Measurements from ENCODE around the gene SWI5. TPM values are rescaled to one million over a fixed set of nuclear protein-coding genes. Genes with fewer than 3 reads are reported as not detected.

The SWI5 gene
- total and polyA plus RNA-seq, 8 donors, result 6.3 to 20.2 (median 7.3) TPM

GRCh38 chr9:128233817-128234406 lies 42.2 kb upstream of the SWI5 start:
- Histone ChIP-seq H3K36me3 (no peaks in the 10 kb centered on the region), H3K9me3 (no peaks in the 10 kb centered on the region), H3K4me1 (no peaks in the 10 kb centered on the region), H3K4me3 (no peak overlapping the region), H3K27ac (no peak overlapping the region), H3K27me3 (no peaks in the 10 kb centered on the region)
- FAIRE-seq (no peak), ATAC-seq (no peak), DNase-seq (peak in 2 of 6 donors; percentile 11 to 64)
- intact Hi-C loops (cut with DNase I), result no loop called here
- 69 to 79% methylated on average over 28 of the region's 28 CpGs for WGBS, 2 donors
- no peak for TF ChIP-seq CTCF (IDR thresholded peaks at IDR 0.05)

- intact Hi-C loops (cut with DNase I), result no loop called here
- ATAC-seq, result no peak
- no peak for DNase-seq
- 80 to 95% methylated on average over 4 of the region's 4 CpGs for WGBS, 2 donors
- Histone ChIP-seq H3K27ac (no peak overlapping the region), H3K9me3 (no peaks in the 10 kb centered on the region), H3K4me1 (no peaks in the 10 kb centered on the region), H3K4me3 (no peak overlapping the region), H3K36me3 (no peaks in the 10 kb centered on the region), H3K27me3 (no peaks in the 10 kb centered on the region)
- FAIRE-seq, result no peak
- no peak for TF ChIP-seq CTCF (IDR thresholded peaks at IDR 0.05)
Measured at GRCh38 chr9:128242124-128242523, 34.0 kb upstream of the SWI5 start.

GRCh38 chr9:128242828-128243214 lies 33.3 kb upstream of the SWI5 start:
- peak in 2 of 6 donors; percentile 18 to 42 for DNase-seq
- no peaks in the 10 kb centered on the region for H3K27me3 ChIP-seq
- no peak overlapping the region for H3K27ac ChIP-seq
- no peaks in the 10 kb centered on the region for H3K9me3 ChIP-seq
- WGBS, 2 donors, result 74 to 78% methylated on average over 5 to 7 of the region's 7 CpGs
- ATAC-seq, result peak in 3 of 4 donors; percentile 9 to 27 (median 13)
- no peak for FAIRE-seq
- intact Hi-C loops (cut with DNase I), result no loop called here
- H3K4me1 ChIP-seq, result no peaks in the 10 kb centered on the region
- H3K4me3 ChIP-seq, result no peak overlapping the region
- TF ChIP-seq CTCF (IDR thresholded peaks at IDR 0.05), result no peak
- no peaks in the 10 kb centered on the region for H3K36me3 ChIP-seq

GRCh38 chr9:128243215-128244018 lies 32.7 kb upstream of the SWI5 start:
- peak in 2 of 4 donors; percentile 16 to 23 for ATAC-seq
- TF ChIP-seq CTCF (IDR thresholded peaks at IDR 0.05), result no peak
- peak overlapping the region in 1 of 4 donors; percentile 30 for H3K27ac ChIP-seq
- intact Hi-C loops (cut with DNase I), result no loop called here
- no peak for FAIRE-seq
- no peaks in the 10 kb centered on the region for H3K36me3 ChIP-seq
- 68 to 75% methylated on average over 12 to 13 of the region's 13 CpGs for WGBS, 2 donors
- peak in 2 of 6 donors; percentile 26 to 60 for DNase-seq
- H3K27me3 ChIP-seq, result no peaks in the 10 kb centered on the region
- H3K4me1 ChIP-seq, result no peaks in the 10 kb centered on the region
- no peaks in the 10 kb centered on the region for H3K9me3 ChIP-seq
- no peak overlapping the region for H3K4me3 ChIP-seq
